ENCODE results near the gene RAD51D.

GRCh38 chr17:35064516-35065215 is 55.0 kb downstream of the RAD51D start:
- no peak for TF ChIP-seq CTCF (IDR thresholded peaks at IDR 0.05; ENCODE audit: extremely low read depth in 1 of 2, insufficient read depth in 1 of 2, low read depth in 1 of 2, low read length in 2 of 2)
- TF ChIP-seq GATA2 (IDR thresholded peaks at IDR 0.05; ENCODE audit: insufficient read depth, insufficient read length, low read depth, low read length) = no peak

Measured in endothelial cell of umbilical vein (primary cell).